ENCODE data around the gene NGEF. TPM values are rescaled to one million over a fixed set of nuclear protein-coding genes. Genes with fewer than 3 reads are reported as not detected.

Gene NGEF
- total and polyA plus RNA-seq, 9 of the 15 experiments (the other 6 are each of a cell fraction or from before 2014, with no cell fraction given): 0.07 to 0.17 (median 0.09) TPM; not detected in 6

- ATAC-seq (no peak), FAIRE-seq (no peak), DNase-seq (ENCODE audit: extremely low read depth in 1 of 4, low spot score in 3 of 4) (no peak)
- no peaks in the 10 kb centered on the region for H3K36me3 ChIP-seq (ENCODE audit: control insufficient read depth, insufficient read depth, low read length)
- H3K9me1 ChIP-seq (ENCODE audit: control insufficient read depth, insufficient read depth, low read length): no peaks in the 10 kb centered on the region
- in situ Hi-C loops (cut with MboI) (no loop called here), intact Hi-C loops (cut with micrococcal nuclease) (no loop called here)
- H4K20me1 ChIP-seq (replicated peaks; ENCODE audit: control insufficient read depth, insufficient read depth, low read length): no peaks in the 10 kb centered on the region
- H3K9me3 ChIP-seq (replicated peaks; ENCODE audit: control insufficient read depth, insufficient read depth, low read depth, low read length): no peaks in the 10 kb centered on the region
- H3K79me2 ChIP-seq (ENCODE audit: control insufficient read depth, insufficient read depth, low read length): no peaks in the 10 kb centered on the region
- H3K27ac ChIP-seq (ENCODE audit: extremely low read depth, low read depth, low read length): no peak overlapping the region
- no peak overlapping the region for H3K4me3 ChIP-seq
- TF ChIP-seq HDGF (IDR thresholded peaks at IDR 0.05) (no peak), CCNT2 (IDR thresholded peaks at IDR 0.05; ENCODE audit: borderline replicate concordance, extremely low read depth, insufficient read length, low read depth, low read length) (no peak), SMARCA5 (IDR thresholded peaks at IDR 0.05) (no peak), TRIM24 (IDR thresholded peaks at IDR 0.05) (no peak), RBM15 (IDR thresholded peaks at IDR 0.05; ENCODE audit: insufficient read depth, low read length) (no peak), CEBPB (tag; IDR thresholded peaks at IDR 0.05) (no peak), ZNF311 (CRISPR knock-in tag; IDR thresholded peaks at IDR 0.05) (no peak), ZNF121 (CRISPR knock-in tag; conservative IDR thresholded peaks at IDR 0.05) (no peak), NFRKB (IDR thresholded peaks at IDR 0.05; ENCODE audit: low read depth) (no peak), ZNF76 (CRISPR knock-in tag; IDR thresholded peaks at IDR 0.05; ENCODE audit: borderline replicate concordance) (no peak), RBM34 (IDR thresholded peaks at IDR 0.05; ENCODE audit: borderline replicate concordance, insufficient read depth, low read length) (no peak), ZNF184 (CRISPR knock-in tag; IDR thresholded peaks at IDR 0.05) (no peak), HDAC2 (IDR thresholded peaks at IDR 0.05) (no peak), YBX1 (IDR thresholded peaks at IDR 0.05) (no peak), ZNF707 (CRISPR knock-in tag; conservative IDR thresholded peaks at IDR 0.05) (no peak), E4F1 (CRISPR knock-in tag; IDR thresholded peaks at IDR 0.05; ENCODE audit: borderline replicate concordance) (no peak), ZHX1 (conservative IDR thresholded peaks at IDR 0.05; ENCODE audit: low read length) (no peak), HNRNPL (IDR thresholded peaks at IDR 0.05; ENCODE audit: low read depth, low read length) (no peak), THAP12 (CRISPR knock-in tag; IDR thresholded peaks at IDR 0.05) (no peak)
- WGBS (ENCODE audit: insufficient coverage, low coverage, missing lambda C conversion rate): 73% methylated on average over 10 of the region's 15 CpGs
- peaks cover 2 to 17% of the 10 kb centered on the region in 2 experiments; a peak in 3 of 5 replicates for H3K4me1 ChIP-seq (replicated peaks in 1 of 2; ENCODE audit: control insufficient read depth in 2 of 2, insufficient read depth in 2 of 2, low read length in 2 of 2)
- POLR2A ChIA-PET: interaction anchor here (0.7 kb wide), 1 partner anchor 958 kb away, joined by 3 read pairs; no protein-coding TSS in a partner anchor
- no peaks in the 10 kb centered on the region for H3K27me3 ChIP-seq (ENCODE audit: control insufficient read depth in 2 of 2, insufficient read depth in 2 of 2, low read length in 2 of 2)
- H3K4me2 ChIP-seq (ENCODE audit: insufficient read depth, low read length): no peak overlapping the region
- H2AFZ ChIP-seq (ENCODE audit: low read depth, low read length): no peak overlapping the region
- CTCF ChIA-PET (ENCODE audit: low intra/inter-chr PET ratio): no interaction called here
- H3K9ac ChIP-seq (ENCODE audit: insufficient read depth in 1 of 2, low read depth in 2 of 2, low read length in 2 of 2): no peak overlapping the region
- no TSS peak for BruUV-seq (replicated peaks)
Measured at GRCh38 chr2:232871418-232871834, 141.6 kb downstream of the NGEF start.

All from K562 (cell line).